GM12878 (cell line): ENCODE measurements around the gene IFITM1. TPM values are rescaled to one million over a fixed set of nuclear protein-coding genes. Genes with fewer than 3 reads are reported as not detected.

ENCODE experiments used
- CHD2 ChIP-seq: IDR thresholded peaks from 2 replicates; pipeline ENCODE4 v1.6.1; 2011; ENCODE audit warnings: low read depth, low read length, improper control_type of control experiment, borderline replicate concordance
- FOXK2 ChIP-seq: fragments of 450-650 bp; IDR thresholded peaks from 2 replicates; pipeline ENCODE4 v1.6.1; 2017; ENCODE audit warnings: mild to moderate bottlenecking, moderate library complexity
- KDM1A ChIP-seq: fragments of 200-600 bp; sonication (generic); IDR thresholded peaks from 2 replicates; pipeline ENCODE4 v1.6.1; 2016; ENCODE audit warnings: borderline replicate concordance
- MEF2A ChIP-seq: IDR thresholded peaks from 2 replicates; pipeline ENCODE4 v1.6.1; 2011; ENCODE audit warnings: low read depth, mild to moderate bottlenecking, low read length, moderate library complexity; ENCODE audit not compliant: insufficient read depth
- MTA3 ChIP-seq: IDR thresholded peaks from 2 replicates; pipeline ENCODE4 v1.6.1; 2012; ENCODE audit warnings: low read length, inconsistent platforms, borderline replicate concordance
- PML ChIP-seq: IDR thresholded peaks from 2 replicates; pipeline ENCODE4 v1.6.1; 2012; ENCODE audit warnings: low read length, inconsistent platforms
- SMAD1 ChIP-seq: fragments of 450-650 bp; IDR thresholded peaks from 2 replicates; pipeline ENCODE4 v1.6.1; 2018; ENCODE audit warnings: mild to moderate bottlenecking, low read depth; ENCODE audit not compliant: partially characterized antibody
- SPI1 ChIP-seq: IDR thresholded peaks from 2 replicates; pipeline ENCODE4 v1.6.1; 2011; ENCODE audit warnings: low read depth, mild to moderate bottlenecking, low read length, moderate library complexity, borderline replicate concordance; ENCODE audit not compliant: insufficient read depth
- SREBF1 ChIP-seq: IDR thresholded peaks from 2 replicates; pipeline ENCODE4 v1.6.1; 2012; ENCODE audit warnings: mild to moderate bottlenecking, low read length
- STAT1 ChIP-seq: fragments of 450-650 bp; conservative IDR thresholded peaks from 2 replicates; pipeline ENCODE4 v1.6.1; 2014; ENCODE audit warnings: antibody characterized with exemption, mild to moderate bottlenecking
- YY1 ChIP-seq: IDR thresholded peaks from 2 replicates; pipeline ENCODE4 v1.6.1; 2011; ENCODE audit warnings: low read depth, mild to moderate bottlenecking, low read length
- ZNF384 ChIP-seq: IDR thresholded peaks from 2 replicates; pipeline ENCODE4 v1.6.1; 2012; ENCODE audit warnings: low read depth, mild to moderate bottlenecking, low read length, improper control_type of control experiment, borderline replicate concordance
- polyA plus RNA-seq, 11 experiments: library from polyadenylated mRNA; depleted of rRNA in 4 of 11; unstranded in 6 of 11; stranded (reverse) in 5 of 11; fragments of >200 nt; fragmentation: Nextera tagmentation in 4 of 11; fragmentation: Illumina TruSeq in 1 of 11; extraction: Ambion mirVana in 4 of 11; extraction: Trizol in 1 of 11; gene quantifications; 1 replicate in 1 of 11; 2 replicates in 10 of 11; pipeline versions ENCODE4 v1.2.1 to v1.2.3, GENCODE V29; 2011 to 2016; ENCODE audit warnings: inconsistent platforms in 2 of 11, missing spikeins in 2 of 11, low read depth in 1 of 11
- total RNA-seq, 4 experiments: library from RNA; depleted of rRNA in 3 of 4; stranded (reverse); fragments of >200 nt in 3 of 4; fragmentation: Illumina TruSeq in 1 of 4; extraction: Trizol in 1 of 4; gene quantifications; 2 replicates each; pipeline versions ENCODE4 v1.2.1 to v1.2.3, GENCODE V29; 2013 to 2021
- TF ChIP-seq, protein P1 (sequence below): IDR thresholded peaks from 2 replicates; pipeline ENCODE4 v1.6.1; 2012; ENCODE audit warnings: improper control_type of control experiment, low read depth, low read length; ENCODE audit not compliant: insufficient replicate concordance
- TF ChIP-seq, protein P2 (sequence below): fragments of 150-350 bp; IDR thresholded peaks from 2 replicates; pipeline ENCODE4 v1.6.1; 2014; ENCODE audit warnings: mild to moderate bottlenecking, low read depth, low read length
- TF ChIP-seq, protein P3 (sequence below): fragments of 450-650 bp; conservative IDR thresholded peaks from 2 replicates; pipeline ENCODE4 v1.6.1; 2017; ENCODE audit warnings: mild to moderate bottlenecking, moderate library complexity
- TF ChIP-seq, protein P4 (sequence below): IDR thresholded peaks from 2 replicates; pipeline ENCODE4 v1.6.1; 2012; ENCODE audit warnings: low read depth, low read length, improper control_type of control experiment
- TF ChIP-seq, protein P5 (sequence below): IDR thresholded peaks from 2 replicates; pipeline ENCODE4 v1.6.1; 2011; ENCODE audit warnings: borderline replicate concordance, low read depth, mild to moderate bottlenecking, moderate library complexity, low read length; ENCODE audit not compliant: insufficient read depth, poor library complexity, severe bottlenecking

Gene IFITM1
- total and polyA plus RNA-seq, 10 of the 15 experiments (the other 5 are each of a cell fraction or from before 2014, with no cell fraction given): 396 to 2,788 (median 607) TPM

DNA sequence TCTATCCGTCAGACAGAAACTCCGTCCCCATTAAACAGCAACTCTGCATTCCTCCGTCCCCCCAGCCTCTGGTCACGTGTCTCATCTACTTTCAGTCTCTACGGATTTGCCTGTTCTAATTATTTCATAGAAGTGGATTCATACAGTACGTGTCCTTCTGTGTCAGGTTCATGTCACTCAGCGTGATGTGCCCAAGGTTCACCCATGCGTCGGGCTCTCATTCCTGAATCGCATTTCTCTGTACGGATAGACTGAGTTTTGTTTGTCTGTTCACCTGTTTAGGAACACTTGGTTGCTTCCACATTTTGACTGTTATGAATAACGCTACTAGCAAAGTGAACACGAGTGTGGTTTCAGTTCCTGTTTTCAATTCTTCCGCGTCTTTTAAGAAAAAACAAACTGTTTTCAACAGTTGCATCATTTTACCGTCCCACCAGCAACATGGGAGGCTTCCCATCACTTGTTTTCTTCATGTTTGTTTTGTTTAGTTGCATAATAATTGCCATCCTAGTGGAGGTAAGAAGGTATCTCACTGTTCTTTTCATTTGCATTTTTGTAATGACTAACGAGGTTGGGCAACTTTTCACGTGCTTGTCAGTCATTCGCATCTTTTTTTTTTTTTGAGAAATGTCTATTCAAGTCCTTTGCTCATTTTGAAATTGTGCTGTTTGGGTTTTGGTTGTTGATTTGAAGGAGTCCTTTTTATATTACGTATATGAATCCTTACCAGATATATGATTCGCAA lies 44.5 kb upstream of the IFITM1 start (continued):
- TF ChIP-seq, protein P1, sequence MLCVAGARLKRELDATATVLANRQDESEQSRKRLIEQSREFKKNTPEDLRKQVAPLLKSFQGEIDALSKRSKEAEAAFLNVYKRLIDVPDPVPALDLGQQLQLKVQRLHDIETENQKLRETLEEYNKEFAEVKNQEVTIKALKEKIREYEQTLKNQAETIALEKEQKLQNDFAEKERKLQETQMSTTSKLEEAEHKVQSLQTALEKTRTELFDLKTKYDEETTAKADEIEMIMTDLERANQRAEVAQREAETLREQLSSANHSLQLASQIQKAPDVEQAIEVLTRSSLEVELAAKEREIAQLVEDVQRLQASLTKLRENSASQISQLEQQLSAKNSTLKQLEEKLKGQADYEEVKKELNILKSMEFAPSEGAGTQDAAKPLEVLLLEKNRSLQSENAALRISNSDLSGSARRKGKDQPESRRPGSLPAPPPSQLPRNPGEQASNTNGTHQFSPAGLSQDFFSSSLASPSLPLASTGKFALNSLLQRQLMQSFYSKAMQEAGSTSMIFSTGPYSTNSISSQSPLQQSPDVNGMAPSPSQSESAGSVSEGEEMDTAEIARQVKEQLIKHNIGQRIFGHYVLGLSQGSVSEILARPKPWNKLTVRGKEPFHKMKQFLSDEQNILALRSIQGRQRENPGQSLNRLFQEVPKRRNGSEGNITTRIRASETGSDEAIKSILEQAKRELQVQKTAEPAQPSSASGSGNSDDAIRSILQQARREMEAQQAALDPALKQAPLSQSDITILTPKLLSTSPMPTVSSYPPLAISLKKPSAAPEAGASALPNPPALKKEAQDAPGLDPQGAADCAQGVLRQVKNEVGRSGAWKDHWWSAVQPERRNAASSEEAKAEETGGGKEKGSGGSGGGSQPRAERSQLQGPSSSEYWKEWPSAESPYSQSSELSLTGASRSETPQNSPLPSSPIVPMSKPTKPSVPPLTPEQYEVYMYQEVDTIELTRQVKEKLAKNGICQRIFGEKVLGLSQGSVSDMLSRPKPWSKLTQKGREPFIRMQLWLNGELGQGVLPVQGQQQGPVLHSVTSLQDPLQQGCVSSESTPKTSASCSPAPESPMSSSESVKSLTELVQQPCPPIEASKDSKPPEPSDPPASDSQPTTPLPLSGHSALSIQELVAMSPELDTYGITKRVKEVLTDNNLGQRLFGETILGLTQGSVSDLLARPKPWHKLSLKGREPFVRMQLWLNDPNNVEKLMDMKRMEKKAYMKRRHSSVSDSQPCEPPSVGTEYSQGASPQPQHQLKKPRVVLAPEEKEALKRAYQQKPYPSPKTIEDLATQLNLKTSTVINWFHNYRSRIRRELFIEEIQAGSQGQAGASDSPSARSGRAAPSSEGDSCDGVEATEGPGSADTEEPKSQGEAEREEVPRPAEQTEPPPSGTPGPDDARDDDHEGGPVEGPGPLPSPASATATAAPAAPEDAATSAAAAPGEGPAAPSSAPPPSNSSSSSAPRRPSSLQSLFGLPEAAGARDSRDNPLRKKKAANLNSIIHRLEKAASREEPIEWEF: no peak
- TF ChIP-seq FOXK2: peak; percentile 91
- peak; percentile 100 for TF ChIP-seq SPI1
- peak; percentile 74; the same call in 1 of the 2 replicates for TF ChIP-seq MEF2A
- TF ChIP-seq SREBF1: no peak; the same call in none of the 2 replicates
- TF ChIP-seq, protein P2, sequence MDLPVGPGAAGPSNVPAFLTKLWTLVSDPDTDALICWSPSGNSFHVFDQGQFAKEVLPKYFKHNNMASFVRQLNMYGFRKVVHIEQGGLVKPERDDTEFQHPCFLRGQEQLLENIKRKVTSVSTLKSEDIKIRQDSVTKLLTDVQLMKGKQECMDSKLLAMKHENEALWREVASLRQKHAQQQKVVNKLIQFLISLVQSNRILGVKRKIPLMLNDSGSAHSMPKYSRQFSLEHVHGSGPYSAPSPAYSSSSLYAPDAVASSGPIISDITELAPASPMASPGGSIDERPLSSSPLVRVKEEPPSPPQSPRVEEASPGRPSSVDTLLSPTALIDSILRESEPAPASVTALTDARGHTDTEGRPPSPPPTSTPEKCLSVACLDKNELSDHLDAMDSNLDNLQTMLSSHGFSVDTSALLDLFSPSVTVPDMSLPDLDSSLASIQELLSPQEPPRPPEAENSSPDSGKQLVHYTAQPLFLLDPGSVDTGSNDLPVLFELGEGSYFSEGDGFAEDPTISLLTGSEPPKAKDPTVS: no peak
- peak; percentile 79 for TF ChIP-seq PML
- TF ChIP-seq, protein P3, sequence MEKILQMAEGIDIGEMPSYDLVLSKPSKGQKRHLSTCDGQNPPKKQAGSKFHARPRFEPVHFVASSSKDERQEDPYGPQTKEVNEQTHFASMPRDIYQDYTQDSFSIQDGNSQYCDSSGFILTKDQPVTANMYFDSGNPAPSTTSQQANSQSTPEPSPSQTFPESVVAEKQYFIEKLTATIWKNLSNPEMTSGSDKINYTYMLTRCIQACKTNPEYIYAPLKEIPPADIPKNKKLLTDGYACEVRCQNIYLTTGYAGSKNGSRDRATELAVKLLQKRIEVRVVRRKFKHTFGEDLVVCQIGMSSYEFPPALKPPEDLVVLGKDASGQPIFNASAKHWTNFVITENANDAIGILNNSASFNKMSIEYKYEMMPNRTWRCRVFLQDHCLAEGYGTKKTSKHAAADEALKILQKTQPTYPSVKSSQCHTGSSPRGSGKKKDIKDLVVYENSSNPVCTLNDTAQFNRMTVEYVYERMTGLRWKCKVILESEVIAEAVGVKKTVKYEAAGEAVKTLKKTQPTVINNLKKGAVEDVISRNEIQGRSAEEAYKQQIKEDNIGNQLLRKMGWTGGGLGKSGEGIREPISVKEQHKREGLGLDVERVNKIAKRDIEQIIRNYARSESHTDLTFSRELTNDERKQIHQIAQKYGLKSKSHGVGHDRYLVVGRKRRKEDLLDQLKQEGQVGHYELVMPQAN: peak; percentile 16; the same call in 1 of the 2 replicates
- TF ChIP-seq MTA3: peak; percentile 97
- TF ChIP-seq KDM1A: no peak
- peak; percentile 25; the same call in 1 of the 2 replicates for TF ChIP-seq YY1
- TF ChIP-seq, protein P4, sequence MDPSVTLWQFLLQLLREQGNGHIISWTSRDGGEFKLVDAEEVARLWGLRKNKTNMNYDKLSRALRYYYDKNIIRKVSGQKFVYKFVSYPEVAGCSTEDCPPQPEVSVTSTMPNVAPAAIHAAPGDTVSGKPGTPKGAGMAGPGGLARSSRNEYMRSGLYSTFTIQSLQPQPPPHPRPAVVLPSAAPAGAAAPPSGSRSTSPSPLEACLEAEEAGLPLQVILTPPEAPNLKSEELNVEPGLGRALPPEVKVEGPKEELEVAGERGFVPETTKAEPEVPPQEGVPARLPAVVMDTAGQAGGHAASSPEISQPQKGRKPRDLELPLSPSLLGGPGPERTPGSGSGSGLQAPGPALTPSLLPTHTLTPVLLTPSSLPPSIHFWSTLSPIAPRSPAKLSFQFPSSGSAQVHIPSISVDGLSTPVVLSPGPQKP: no peak
- TF ChIP-seq, protein P5, sequence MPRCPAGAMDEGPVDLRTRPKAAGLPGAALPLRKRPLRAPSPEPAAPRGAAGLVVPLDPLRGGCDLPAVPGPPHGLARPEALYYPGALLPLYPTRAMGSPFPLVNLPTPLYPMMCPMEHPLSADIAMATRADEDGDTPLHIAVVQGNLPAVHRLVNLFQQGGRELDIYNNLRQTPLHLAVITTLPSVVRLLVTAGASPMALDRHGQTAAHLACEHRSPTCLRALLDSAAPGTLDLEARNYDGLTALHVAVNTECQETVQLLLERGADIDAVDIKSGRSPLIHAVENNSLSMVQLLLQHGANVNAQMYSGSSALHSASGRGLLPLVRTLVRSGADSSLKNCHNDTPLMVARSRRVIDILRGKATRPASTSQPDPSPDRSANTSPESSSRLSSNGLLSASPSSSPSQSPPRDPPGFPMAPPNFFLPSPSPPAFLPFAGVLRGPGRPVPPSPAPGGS: no peak
- no peak for TF ChIP-seq STAT1
- peak; percentile 81; the same call in 1 of the 2 replicates for TF ChIP-seq CHD2
- peak; percentile 90 for TF ChIP-seq ZNF384
- TF ChIP-seq SMAD1: peak; percentile 63
